Measurements from ENCODE around the gene TUBB4B. TPM values are rescaled to one million over a fixed set of nuclear protein-coding genes. Genes with fewer than 3 reads are reported as not detected.

Gene TUBB4B
- total RNA-seq, 1 donor from 2014 or later: 132 TPM

- H3K27ac Mint-ChIP-seq (ENCODE audit: unreplicated experiment): peak overlapping the region; percentile 50
- H3K36me3 Mint-ChIP-seq (ENCODE audit: unreplicated experiment): no peaks in the 10 kb centered on the region
- no peaks in the 10 kb centered on the region for H3K27me3 Mint-ChIP-seq (ENCODE audit: unreplicated experiment)
- H3K4me3 Mint-ChIP-seq (ENCODE audit: unreplicated experiment): peak overlapping the region; percentile 82
- TF ChIP-seq CTCF (IDR thresholded peaks at IDR 0.05): no peak
- no peak for DNase-seq (ENCODE audit: extremely low spot score, unreplicated experiment)
- peaks cover 43% of the 10 kb centered on the region for H3K4me1 Mint-ChIP-seq (ENCODE audit: unreplicated experiment)
- H3K9me3 Mint-ChIP-seq (ENCODE audit: unreplicated experiment): no peaks in the 10 kb centered on the region
Measured at GRCh38 chr9:137199411-137200121, 41.5 kb upstream of the TUBB4B start.

GRCh38 chr9:137200311-137201204 is 40.5 kb upstream of the TUBB4B start, which contains the start of gene TPRN:
Gene TPRN, minus strand, starts transcription at chr9:137200741. Its CDS starts 30 bp downstream, at chr9:137200711.
- Mint-ChIP-seq H3K4me1 (ENCODE audit: unreplicated experiment) (peaks cover 44% of the 10 kb centered on the region), H3K27ac (ENCODE audit: unreplicated experiment) (peak within 1 kb of the TSS; percentile 60), H3K27me3 (ENCODE audit: unreplicated experiment) (no peaks in the 10 kb centered on the region), H3K36me3 (ENCODE audit: unreplicated experiment) (no peaks in the 10 kb centered on the region), H3K9me3 (ENCODE audit: unreplicated experiment) (no peaks in the 10 kb centered on the region), H3K4me3 (ENCODE audit: unreplicated experiment) (peak within 1 kb of the TSS; percentile 82)
- peak; percentile 100 for DNase-seq (ENCODE audit: extremely low spot score, unreplicated experiment)
- TF ChIP-seq CTCF (IDR thresholded peaks at IDR 0.05): no peak

- Mint-ChIP-seq H3K4me3 (ENCODE audit: unreplicated experiment) (peak overlapping the region; percentile 78), H3K27me3 (ENCODE audit: unreplicated experiment) (no peaks in the 10 kb centered on the region), H3K4me1 (ENCODE audit: unreplicated experiment) (peaks cover 51% of the 10 kb centered on the region), H3K27ac (ENCODE audit: unreplicated experiment) (peak overlapping the region; percentile 60), H3K9me3 (ENCODE audit: unreplicated experiment) (no peaks in the 10 kb centered on the region), H3K36me3 (ENCODE audit: unreplicated experiment) (no peaks in the 10 kb centered on the region)
- no peak for TF ChIP-seq CTCF (IDR thresholded peaks at IDR 0.05)
- no peak for DNase-seq (ENCODE audit: extremely low spot score, unreplicated experiment)
Measured at GRCh38 chr9:137201205-137201868, 39.8 kb upstream of the TUBB4B start.

- no peak for DNase-seq (ENCODE audit: extremely low spot score, unreplicated experiment)
- Mint-ChIP-seq H3K4me3 (ENCODE audit: unreplicated experiment) (no peak overlapping the region), H3K36me3 (ENCODE audit: unreplicated experiment) (peaks cover 6% of the 10 kb centered on the region), H3K4me1 (ENCODE audit: unreplicated experiment) (peaks cover 63% of the 10 kb centered on the region), H3K27ac (ENCODE audit: unreplicated experiment) (no peak overlapping the region), H3K27me3 (ENCODE audit: unreplicated experiment) (no peaks in the 10 kb centered on the region), H3K9me3 (ENCODE audit: unreplicated experiment) (no peaks in the 10 kb centered on the region)
- no peak for TF ChIP-seq CTCF (IDR thresholded peaks at IDR 0.05)
Measured at GRCh38 chr9:137202966-137203365, 38.1 kb upstream of the TUBB4B start.
